Endothelial cell of umbilical vein (primary cell): ENCODE data around the gene PHKG2. TPM values are rescaled to one million over a fixed set of nuclear protein-coding genes. Genes with fewer than 3 reads are reported as not detected.

Experiments
- Bru-seq: library from RNA; stranded (reverse); fragments of 400-500 nt; gene quantifications from one replicate; lab custom pipeline; 2021; lab: Mats Ljungman, UMichigan
- BruChase-seq, 2 experiments: library from RNA; stranded (reverse); fragments of 400-500 nt; gene quantifications; one replicate each; lab custom pipeline; 2021; lab: Mats Ljungman, UMichigan
- BruUV-seq: library from RNA; stranded (reverse); fragments of 400-500 nt; replicated peaks from 2 replicates; lab custom pipeline; 2021; lab: Mats Ljungman, UMichigan
- CTCF ChIA-PET: fragments of 300-600, 350-600 bp; sonication (Branson Sonifier 250); formaldehyde crosslinking; loops from one replicate; lab custom pipeline; 2021; ENCODE audit warnings: antibody characterized with exemption, inconsistent platforms; lab: Charles Lee
- POLR2A ChIA-PET: fragments of 300-600, 350-600 bp; sonication (Branson Sonifier 250); formaldehyde crosslinking; loops from one replicate; lab custom pipeline; 2021; ENCODE audit warnings: antibody characterized with exemption, inconsistent platforms; lab: Charles Lee
- DNase-seq: peaks from one replicate; pipeline ENCODE4 v3.0.0-alpha.2; 2011; ENCODE audit warnings: low read depth, low spot score
- FAIRE-seq: peaks from 2 replicates; lab custom pipeline; 2011; peaks lifted over from hg19 to GRCh38; lab: Jason Lieb, UNC
- H2AFZ ChIP-seq: 2 replicates; pipeline ENCODE4 v1.6.0; 2012; ENCODE audit warnings: low read depth, low read length, control low read depth, inconsistent platforms
- H3K27ac ChIP-seq: 2 replicates; pipeline ENCODE4 v1.5.1; 2011; ENCODE audit warnings: low read depth, mild to moderate bottlenecking, control low read depth, low read length, moderate library complexity; ENCODE audit not compliant: insufficient read depth
- H3K27me3 ChIP-seq, 2 experiments: 2 replicates each; pipeline versions ENCODE4 v1.6.0 to v1.6.1; 2011; ENCODE audit warnings: low read length in 2 of 2, mixed read lengths in 1 of 2; ENCODE audit not compliant: control insufficient read depth in 2 of 2, insufficient read depth in 2 of 2
- H3K36me3 ChIP-seq, 2 experiments: 2 replicates in 1 of 2; 3 replicates in 1 of 2; pipeline ENCODE4 v1.5.1; 2011; ENCODE audit warnings: low read length in 2 of 2, mild to moderate bottlenecking in 1 of 2, moderate library complexity in 1 of 2; ENCODE audit not compliant: control insufficient read depth in 2 of 2, insufficient read depth in 2 of 2; ENCODE audit errors: extremely low read depth in 1 of 2
- H3K4me1 ChIP-seq: 3 replicates; pipeline ENCODE4 v1.5.1; 2011; ENCODE audit warnings: mild to moderate bottlenecking, low read length; ENCODE audit not compliant: control insufficient read depth, insufficient read depth; ENCODE audit errors: extremely low read depth
- H3K4me2 ChIP-seq: 2 replicates; pipeline ENCODE4 v1.6.1; 2011; ENCODE audit warnings: low read length, control low read depth, mixed read lengths; ENCODE audit not compliant: insufficient read depth
- H3K4me3 ChIP-seq, 3 experiments: fragments of 200-600 bp in 1 of 3; sonication (generic), shearing (Covaris generic) in 1 of 3; replicated peaks in 1 of 3; 2 replicates each; pipeline ENCODE4 v1.5.1; 2011 to 2016; ENCODE audit warnings: control low read depth in 3 of 3, low read length in 3 of 3, mild to moderate bottlenecking in 2 of 3, inconsistent platforms in 1 of 3, low read depth in 1 of 3, moderate library complexity in 1 of 3; ENCODE audit not compliant: insufficient read depth in 1 of 3
- H3K79me2 ChIP-seq: 2 replicates; pipeline ENCODE4 v1.6.0; 2012; ENCODE audit warnings: low read length, inconsistent platforms; ENCODE audit not compliant: control insufficient read depth, insufficient read depth
- H3K9ac ChIP-seq: replicated peaks from 2 replicates; pipeline ENCODE3; 2011; ENCODE audit warnings: low read length, control low read depth; ENCODE audit not compliant: insufficient read depth; ENCODE audit errors: extremely low read depth
- H3K9me1 ChIP-seq: replicated peaks from 3 replicates; pipeline ENCODE4 v1.6.0; 2011; ENCODE audit warnings: mild to moderate bottlenecking, low read length; ENCODE audit not compliant: control insufficient read depth, insufficient read depth; ENCODE audit errors: extremely low read depth
- H3K9me3 ChIP-seq: replicated peaks from 2 replicates; pipeline ENCODE4 v1.5.1; 2012; ENCODE audit warnings: low read length, inconsistent platforms; ENCODE audit not compliant: control insufficient read depth, insufficient read depth
- H4K20me1 ChIP-seq: replicated peaks from 2 replicates; pipeline ENCODE3; 2011; ENCODE audit warnings: mild to moderate bottlenecking, low read length; ENCODE audit not compliant: control insufficient read depth, insufficient read depth; ENCODE audit errors: extremely low read depth
- GATA2 ChIP-seq: IDR thresholded peaks from 2 replicates; pipeline ENCODE4 v1.7.0; 2011; ENCODE audit warnings: low read depth, mild to moderate bottlenecking, moderate library complexity, mixed read lengths, low read length; ENCODE audit not compliant: insufficient read length, insufficient read depth
- POLR2A ChIP-seq: IDR thresholded peaks from 2 replicates; pipeline ENCODE4 v1.6.1; 2012; ENCODE audit warnings: low read depth, mild to moderate bottlenecking, control low read depth, low read length
- POLR2AphosphoS5 ChIP-seq: IDR thresholded peaks from 2 replicates; pipeline ENCODE4 v1.6.1; 2012; ENCODE audit warnings: low read depth, mild to moderate bottlenecking, control low read depth, low read length, moderate library complexity; ENCODE audit not compliant: insufficient read depth
- dilution Hi-C: fragments of 300-500 bp; cut with MboI; formaldehyde crosslinking; loops from one replicate; pipeline ENCODE4 v1.15.0; 2019; ENCODE audit warnings: low sequenced_read_pairs; ENCODE audit not compliant: extremely low pct_ligation_motif_present
- intact Hi-C: fragments of 100-400 bp; cut with micrococcal nuclease; formaldehyde crosslinking; loops from one replicate; pipeline ENCODE4 v1.10.0; 2022
- long read RNA-seq: library from polyadenylated mRNA; stranded (forward); transcript quantifications from one replicate; pipeline ENCODE4 v2.0.0, GENCODE V29; 2021
- polyA minus RNA-seq, 3 experiments: library from RNA; depleted of rRNA, polyadenylated mRNA; stranded (reverse); fragments of >200 nt; gene quantifications; 1 replicate in 1 of 3; 2 replicates in 2 of 3; pipeline ENCODE4 v1.2.3, GENCODE V29; 2011
- polyA plus RNA-seq, 4 experiments: library from polyadenylated mRNA; depleted of rRNA in 3 of 4; stranded (reverse) in 3 of 4; unstranded in 1 of 4; fragments of >200 nt; gene quantifications; 2 replicates each; pipeline versions ENCODE4 v1.2.1 to v1.2.3, GENCODE V29; 2011 to 2012; ENCODE audit warnings: missing spikeins in 1 of 4
- total RNA-seq: library from RNA; stranded (reverse); gene quantifications from 2 replicates; pipeline ENCODE4 v1.2.3, GENCODE V29; 2021
- TF ChIP-seq, protein P1 (sequence below), 2 donors: IDR thresholded peaks; 1 replicate in 1 of 2; 2 replicates in 1 of 2; pipeline ENCODE4 v1.5.1; 2011; ENCODE audit warnings: low read length in 2 of 2, mild to moderate bottlenecking in 2 of 2, moderate library complexity in 2 of 2, control low read depth in 1 of 2, inconsistent platforms in 1 of 2, low read depth in 1 of 2; ENCODE audit not compliant: insufficient read depth in 1 of 2; ENCODE audit errors: extremely low read depth in 1 of 2
- TF ChIP-seq, protein P2 (sequence below): IDR thresholded peaks from 2 replicates; pipeline ENCODE4 v1.6.1; 2011; ENCODE audit not compliant: insufficient read depth, insufficient read length

The PHKG2 gene, protein sequence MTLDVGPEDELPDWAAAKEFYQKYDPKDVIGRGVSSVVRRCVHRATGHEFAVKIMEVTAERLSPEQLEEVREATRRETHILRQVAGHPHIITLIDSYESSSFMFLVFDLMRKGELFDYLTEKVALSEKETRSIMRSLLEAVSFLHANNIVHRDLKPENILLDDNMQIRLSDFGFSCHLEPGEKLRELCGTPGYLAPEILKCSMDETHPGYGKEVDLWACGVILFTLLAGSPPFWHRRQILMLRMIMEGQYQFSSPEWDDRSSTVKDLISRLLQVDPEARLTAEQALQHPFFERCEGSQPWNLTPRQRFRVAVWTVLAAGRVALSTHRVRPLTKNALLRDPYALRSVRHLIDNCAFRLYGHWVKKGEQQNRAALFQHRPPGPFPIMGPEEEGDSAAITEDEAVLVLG
- total RNA-seq (33.0 and 34.1 TPM in 2 replicates), polyA plus RNA-seq (48.8 and 55.4 TPM in 2 replicates), polyA minus RNA-seq (36.8 and 40.1 TPM in 2 replicates), Bru-seq, nascent RNA (percentile 58 among the genes with signal in this experiment), BruChase-seq, experiment 1, labeled RNA remaining after a 6-hour chase (percentile 79 among the genes with signal in this experiment), BruChase-seq, experiment 2, labeled RNA remaining after a 2-hour chase (percentile 82 among the genes with signal in this experiment)
- 24.1 and 26.9 TPM in 2 replicates for polyA plus RNA-seq (2011; cell fraction: cytosol; rRNA removed)
- 135 and 139 TPM in 2 replicates for polyA plus RNA-seq (2011; cell fraction: nucleus; rRNA removed)
- polyA plus RNA-seq (2012): 22.1 and 27.3 TPM in 2 replicates
- polyA minus RNA-seq (2011; cell fraction: cytosol; rRNA and poly(A)+ RNA removed): 16.7 TPM
- 35.1 and 43.3 TPM in 2 replicates for polyA minus RNA-seq (2011; cell fraction: nucleus; rRNA and poly(A)+ RNA removed)
- long read RNA-seq, full-length matches to known transcripts: 48 of 72 reads
- long read RNA-seq, partial matches to known transcripts: 4 of 72 reads
- long read RNA-seq, other reads (novel, unspliced or antisense): 20 of 72 reads

- Histone ChIP-seq H3K27ac (peak within 1 kb of the TSS; percentile 47), H3K27me3 (no peaks in the 10 kb centered on the region), H4K20me1 (no peaks in the 10 kb centered on the region), H3K4me1 (peaks cover 7% of the 10 kb centered on the region), H3K4me2 (peak within 1 kb of the TSS; percentile 74), H3K36me3 (peaks cover 6 to 9% of the 10 kb centered on the region in 2 experiments), H3K9me1 (no peaks in the 10 kb centered on the region), H3K79me2 (peaks cover 17% of the 10 kb centered on the region), H3K9ac (peak within 1 kb of the TSS; percentile 68), H2AFZ (peak within 1 kb of the TSS; percentile 91), H3K4me3 (peak within 1 kb of the TSS; percentile 14 to 86 (median 49)), H3K9me3 (no peaks in the 10 kb centered on the region)
- TF ChIP-seq GATA2 (no peak), POLR2A (peak; percentile 92), POLR2AphosphoS5 (peak; percentile 93)
- TF ChIP-seq, protein P1, sequence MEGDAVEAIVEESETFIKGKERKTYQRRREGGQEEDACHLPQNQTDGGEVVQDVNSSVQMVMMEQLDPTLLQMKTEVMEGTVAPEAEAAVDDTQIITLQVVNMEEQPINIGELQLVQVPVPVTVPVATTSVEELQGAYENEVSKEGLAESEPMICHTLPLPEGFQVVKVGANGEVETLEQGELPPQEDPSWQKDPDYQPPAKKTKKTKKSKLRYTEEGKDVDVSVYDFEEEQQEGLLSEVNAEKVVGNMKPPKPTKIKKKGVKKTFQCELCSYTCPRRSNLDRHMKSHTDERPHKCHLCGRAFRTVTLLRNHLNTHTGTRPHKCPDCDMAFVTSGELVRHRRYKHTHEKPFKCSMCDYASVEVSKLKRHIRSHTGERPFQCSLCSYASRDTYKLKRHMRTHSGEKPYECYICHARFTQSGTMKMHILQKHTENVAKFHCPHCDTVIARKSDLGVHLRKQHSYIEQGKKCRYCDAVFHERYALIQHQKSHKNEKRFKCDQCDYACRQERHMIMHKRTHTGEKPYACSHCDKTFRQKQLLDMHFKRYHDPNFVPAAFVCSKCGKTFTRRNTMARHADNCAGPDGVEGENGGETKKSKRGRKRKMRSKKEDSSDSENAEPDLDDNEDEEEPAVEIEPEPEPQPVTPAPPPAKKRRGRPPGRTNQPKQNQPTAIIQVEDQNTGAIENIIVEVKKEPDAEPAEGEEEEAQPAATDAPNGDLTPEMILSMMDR (IDR thresholded peaks at IDR 0.05; ENCODE audit: extremely low read depth in 1 of 2, insufficient read depth in 1 of 2, low read depth in 1 of 2, low read length in 2 of 2): no peak
- TF ChIP-seq, protein P2, sequence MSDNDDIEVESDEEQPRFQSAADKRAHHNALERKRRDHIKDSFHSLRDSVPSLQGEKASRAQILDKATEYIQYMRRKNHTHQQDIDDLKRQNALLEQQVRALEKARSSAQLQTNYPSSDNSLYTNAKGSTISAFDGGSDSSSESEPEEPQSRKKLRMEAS: peak; percentile 95
- DNase-seq (peak; percentile 99), FAIRE-seq (peak; percentile 99)
- intact Hi-C loops: loop anchor here (1.0 to 5.0 kb wide), 4 partner anchors 14 to 174 kb away; partner anchors contain the start of genes CFAP119, RNF40 and SRCAP
- dilution Hi-C loops: no loop called here
- CTCF ChIA-PET: interaction anchor here (0.6 to 1.2 kb wide), 6 partner anchors 10 to 97 kb away, joined by 3 to 4 read pairs (median 3); no protein-coding TSS in a partner anchor
- POLR2A ChIA-PET: interaction anchor here (0.6 kb wide), 1 partner anchor 432 kb away, joined by 3 read pairs; no protein-coding TSS in a partner anchor
- BruUV-seq: TSS peak; percentile 97
Measured at GRCh38 chr16:30747799-30748633, at the start of gene PHKG2. TSS of gene PHKG2 (plus strand) at chr16:30748425. CDS start at chr16:30748821, 396 bp downstream.
